ENCODE measurements around the gene PLAGL1.

DNA sequence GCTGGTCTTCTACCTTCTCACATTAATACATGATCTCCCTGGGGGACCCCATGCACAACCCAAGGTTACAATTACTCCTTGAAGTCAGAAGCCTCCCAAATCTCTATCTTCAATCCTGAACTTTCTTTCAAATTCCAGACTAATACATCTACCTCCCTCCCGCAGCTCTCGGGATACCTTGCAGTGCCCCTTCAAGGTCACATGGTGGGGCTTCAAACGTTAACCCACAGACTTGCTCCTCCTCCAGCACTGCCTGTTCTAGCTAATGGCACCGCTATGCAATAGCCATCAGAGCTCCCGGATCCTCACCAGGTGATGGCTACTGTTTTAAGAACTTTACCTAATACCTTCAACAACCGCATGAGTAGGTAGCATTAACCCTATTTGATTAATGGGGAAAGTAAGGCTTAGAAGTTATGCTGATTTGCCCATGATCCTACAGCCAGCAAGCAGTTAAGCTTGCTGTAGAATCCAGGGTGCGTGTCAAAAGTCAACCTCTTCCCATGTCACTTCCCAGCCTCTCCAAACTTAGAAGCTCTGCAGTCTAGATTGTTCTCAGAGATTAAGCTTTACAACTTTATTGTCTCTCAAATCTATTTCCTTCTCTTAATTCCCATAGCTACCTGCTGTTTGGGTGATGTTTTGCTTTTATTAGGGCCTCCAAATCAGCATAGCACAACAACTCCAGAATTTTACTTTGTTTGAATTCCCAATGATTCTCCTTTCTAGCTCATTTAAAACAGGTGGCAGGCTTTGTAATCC is 44.7 kb downstream of the PLAGL1 start:
- TF ChIP-seq, protein P1, sequence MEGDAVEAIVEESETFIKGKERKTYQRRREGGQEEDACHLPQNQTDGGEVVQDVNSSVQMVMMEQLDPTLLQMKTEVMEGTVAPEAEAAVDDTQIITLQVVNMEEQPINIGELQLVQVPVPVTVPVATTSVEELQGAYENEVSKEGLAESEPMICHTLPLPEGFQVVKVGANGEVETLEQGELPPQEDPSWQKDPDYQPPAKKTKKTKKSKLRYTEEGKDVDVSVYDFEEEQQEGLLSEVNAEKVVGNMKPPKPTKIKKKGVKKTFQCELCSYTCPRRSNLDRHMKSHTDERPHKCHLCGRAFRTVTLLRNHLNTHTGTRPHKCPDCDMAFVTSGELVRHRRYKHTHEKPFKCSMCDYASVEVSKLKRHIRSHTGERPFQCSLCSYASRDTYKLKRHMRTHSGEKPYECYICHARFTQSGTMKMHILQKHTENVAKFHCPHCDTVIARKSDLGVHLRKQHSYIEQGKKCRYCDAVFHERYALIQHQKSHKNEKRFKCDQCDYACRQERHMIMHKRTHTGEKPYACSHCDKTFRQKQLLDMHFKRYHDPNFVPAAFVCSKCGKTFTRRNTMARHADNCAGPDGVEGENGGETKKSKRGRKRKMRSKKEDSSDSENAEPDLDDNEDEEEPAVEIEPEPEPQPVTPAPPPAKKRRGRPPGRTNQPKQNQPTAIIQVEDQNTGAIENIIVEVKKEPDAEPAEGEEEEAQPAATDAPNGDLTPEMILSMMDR (IDR thresholded peaks at IDR 0.05) = no peak
- TF ChIP-seq POLR2A (IDR thresholded peaks at IDR 0.05) = no peak
